CD4-positive, alpha-beta T cell (primary cell): ENCODE measurements around the gene TRAPPC13. TPM values are rescaled to one million over a fixed set of nuclear protein-coding genes. Genes with fewer than 3 reads are reported as not detected.
"Not testable (repeated sequence)": the region's sequence is repeated elsewhere in the genome, so short reads cannot be mapped to it uniquely, and the experiment has no call there.

ENCODE experiments used
- ATAC-seq: fragments of 200-7000 bp; cut with Tn5 transposase; one replicate; pipeline ENCODE4 v1.10.0; 2022; ENCODE audit warnings: mild to moderate bottlenecking; ENCODE audit not compliant: poor library complexity
- CTCF ChIA-PET: fragments of 350-600 bp; sonication (Branson Sonifier 250); formaldehyde crosslinking; loops from one replicate; lab custom pipeline; 2021; ENCODE audit warnings: antibody characterized with exemption, inconsistent platforms; lab: Charles Lee
- POLR2A ChIA-PET: fragments of 350-600 bp; sonication (Branson Sonifier 250); formaldehyde crosslinking; loops from one replicate; lab custom pipeline; 2021; ENCODE audit warnings: antibody characterized with exemption, inconsistent platforms; lab: Charles Lee
- DNase-seq, 14 experiments: peaks; one replicate each; pipeline ENCODE4 v3.0.0-alpha.2; 2013 to 2020; ENCODE audit warnings: mixed read lengths in 2 of 14
- H3K27ac ChIP-seq, 2 donors: one replicate each; pipeline versions ENCODE4 v1.5.1 to v1.7.0; 2013; ENCODE audit warnings: low read length in 2 of 2, low read depth in 1 of 2, mild to moderate bottlenecking in 1 of 2
- H3K27me3 ChIP-seq, 2 experiments: 1 replicate in 1 of 2; 2 replicates in 1 of 2; pipeline versions ENCODE4 v1.6.1 to v1.7.0; 2013; ENCODE audit warnings: low read length in 2 of 2, control low read depth in 1 of 2, mild to moderate bottlenecking in 1 of 2, moderate library complexity in 1 of 2; ENCODE audit not compliant: insufficient read depth in 2 of 2, control insufficient read depth in 1 of 2
- H3K36me3 ChIP-seq: one replicate; pipeline ENCODE4 v1.6.1; 2013; ENCODE audit warnings: low read length, control low read depth; ENCODE audit not compliant: insufficient read depth
- H3K4me1 ChIP-seq: one replicate; pipeline ENCODE4 v1.6.1; 2013; ENCODE audit warnings: low read length, control low read depth; ENCODE audit not compliant: insufficient read depth
- H3K4me3 ChIP-seq: one replicate; pipeline ENCODE4 v1.5.1; 2013; ENCODE audit warnings: mild to moderate bottlenecking, low read length, moderate library complexity
- H3K9me3 ChIP-seq, 2 experiments: 1 replicate in 1 of 2; 2 replicates in 1 of 2; pipeline versions ENCODE4 v1.6.1 to v1.7.0; 2013; ENCODE audit warnings: low read length in 2 of 2, mild to moderate bottlenecking in 2 of 2, control low read depth in 1 of 2, moderate library complexity in 1 of 2; ENCODE audit not compliant: control insufficient read depth in 1 of 2, insufficient read depth in 1 of 2
- H3K27ac Mint-ChIP-seq: one replicate; pipeline ENCODE4 v1.8.0; 2020; ENCODE audit warnings: mixed read lengths
- H3K27me3 Mint-ChIP-seq: one replicate; pipeline ENCODE4 v1.8.0; 2021; ENCODE audit warnings: mixed read lengths
- H3K36me3 Mint-ChIP-seq: one replicate; pipeline ENCODE4 v1.8.0; 2021; ENCODE audit warnings: low read depth, mixed read lengths
- H3K4me1 Mint-ChIP-seq: one replicate; pipeline ENCODE4 v1.8.0; 2021; ENCODE audit warnings: low read depth, mixed read lengths
- H3K4me3 Mint-ChIP-seq: one replicate; pipeline ENCODE4 v1.8.0; 2020; ENCODE audit warnings: mild to moderate bottlenecking, mixed read lengths
- H3K9me3 Mint-ChIP-seq: one replicate; pipeline ENCODE4 v1.8.0; 2020; ENCODE audit warnings: mixed read lengths
- CTCF ChIP-seq: fragments of 200-600 bp; IDR thresholded peaks from one replicate; pipeline ENCODE4 v1.8.0; 2022; ENCODE audit warnings: antibody characterized with exemption, mild to moderate bottlenecking
- intact Hi-C, 2 experiments: fragments of 100-400 bp; cut with DNase I in 1 of 2; cut with micrococcal nuclease in 1 of 2; formaldehyde crosslinking; loops; one replicate each; pipeline versions ENCODE4 v1.15.1 to v1.9.0; 2023 to 2025; cut with DNase I, micrococcal nuclease
- total RNA-seq, 174 experiments: library from RNA in 2 of 174; stranded (reverse) in 2 of 174; gene quantifications; one replicate each; pipeline ENCODE4 v1.2.3 and lab custom pipeline; 2021 to 2026

Gene TRAPPC13
- total RNA-seq, 2 experiments from 2014 or later: 11.2 to 14.4 TPM

DNA sequence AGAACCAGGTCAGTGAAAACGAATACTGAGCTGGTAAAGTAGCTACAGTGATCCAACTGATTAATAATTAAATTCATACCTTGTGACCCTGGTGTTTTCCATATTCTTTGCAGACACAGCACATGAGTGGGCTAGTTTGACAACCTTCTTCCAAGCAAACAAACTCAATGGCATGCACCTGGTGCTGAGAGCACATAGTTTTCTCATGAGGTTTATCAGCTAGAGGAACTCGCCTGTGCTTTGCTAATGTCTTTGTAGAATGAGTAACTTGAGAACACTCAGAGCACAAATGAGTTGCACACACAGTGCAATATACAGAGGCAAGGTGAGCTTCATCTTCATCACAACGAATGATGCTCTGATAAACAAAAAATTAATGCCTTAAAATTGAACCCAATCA is 13.3 kb upstream of the TRAPPC13 start:
- no peak for TF ChIP-seq CTCF
- H3K9me3 Mint-ChIP-seq: no peaks in the 10 kb centered on the region
- ChIA-PET POLR2A (interaction anchor here (0.7 to 1.2 kb wide), 4 partner anchors 8 to 843 kb away, joined by 3 read pairs; partner anchors contain the start of genes CENPK, PPWD1 and SREK1IP1), CTCF (no interaction called here)
- DNase-seq: no peak
- intact Hi-C loops: no loop called here
- no peaks in the 10 kb centered on the region for H3K27me3 Mint-ChIP-seq
- no peaks in the 10 kb centered on the region for H3K27me3 ChIP-seq
- H3K36me3 ChIP-seq: peaks cover 88% of the 10 kb centered on the region
- H3K27ac ChIP-seq: no peak overlapping the region
- H3K4me3 ChIP-seq: no peak overlapping the region
- H3K4me1 ChIP-seq: no peaks in the 10 kb centered on the region
- ATAC-seq: no peak
- H3K27ac Mint-ChIP-seq: no peak overlapping the region
- peaks cover 88% of the 10 kb centered on the region for H3K36me3 Mint-ChIP-seq
- no peak overlapping the region for H3K4me3 Mint-ChIP-seq
- no peaks in the 10 kb centered on the region for H3K9me3 ChIP-seq
- H3K4me1 Mint-ChIP-seq: peaks cover 10% of the 10 kb centered on the region

DNA sequence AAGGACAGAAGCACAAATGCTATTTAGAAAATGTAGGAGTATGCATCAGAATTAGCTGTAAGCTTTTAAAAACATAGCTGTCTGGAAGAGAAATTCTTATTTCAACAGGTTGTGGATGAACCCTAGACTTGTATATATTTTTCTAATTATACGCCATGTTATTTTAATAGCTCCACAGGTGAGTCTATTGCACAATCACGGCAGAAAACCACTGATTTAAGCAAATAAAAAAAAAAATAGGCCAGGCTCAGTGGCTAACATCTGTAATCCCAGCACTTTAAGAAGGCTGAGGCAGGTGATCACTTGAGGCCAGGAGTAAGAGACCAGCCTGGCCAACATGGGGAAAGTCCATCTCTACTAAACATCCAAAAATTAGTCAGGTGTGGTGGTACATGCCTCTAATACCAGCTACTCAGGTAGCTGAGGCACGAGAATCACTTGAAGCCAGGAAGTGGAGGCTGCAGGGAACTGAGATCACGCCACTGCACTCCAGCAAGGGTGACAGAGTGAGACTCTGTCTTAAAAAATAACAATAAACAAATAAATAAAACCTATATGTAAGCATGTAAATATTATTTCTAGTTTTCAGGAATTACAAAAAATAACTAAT is 12.4 kb upstream of the TRAPPC13 start:
- intact Hi-C loops: no loop called here
- H3K27ac Mint-ChIP-seq: no peak overlapping the region
- H3K27me3 ChIP-seq: no peaks in the 10 kb centered on the region
- DNase-seq (no peak), ATAC-seq (no peak)
- no peaks in the 10 kb centered on the region for H3K9me3 ChIP-seq
- no peak overlapping the region for H3K4me3 ChIP-seq
- H3K27me3 Mint-ChIP-seq: no peaks in the 10 kb centered on the region
- ChIA-PET CTCF (no interaction called here), POLR2A (interaction anchor here (0.6 to 1.4 kb wide), 4 partner anchors 7 to 126 kb away, joined by 3 to 6 read pairs (median 3); partner anchors contain the start of genes CENPK and PPWD1)
- no peak overlapping the region for H3K27ac ChIP-seq
- H3K4me1 ChIP-seq: no peaks in the 10 kb centered on the region
- peaks cover 88% of the 10 kb centered on the region for H3K36me3 ChIP-seq
- no peak for TF ChIP-seq CTCF
- H3K4me3 Mint-ChIP-seq: no peak overlapping the region
- peaks cover 84% of the 10 kb centered on the region for H3K36me3 Mint-ChIP-seq
- H3K4me1 Mint-ChIP-seq: peaks cover 10% of the 10 kb centered on the region
- no peaks in the 10 kb centered on the region for H3K9me3 Mint-ChIP-seq

GRCh38 chr5:65620021-65620420 is 4.8 kb upstream of the TRAPPC13 start:
- H3K36me3 ChIP-seq: peaks cover 28% of the 10 kb centered on the region
- ChIA-PET POLR2A (interaction anchor here (0.7 kb wide), 1 partner anchor 8 kb away, joined by 3 read pairs; no protein-coding TSS in a partner anchor), CTCF (no interaction called here)
- no peak overlapping the region for H3K27ac Mint-ChIP-seq
- no peak overlapping the region for H3K4me3 ChIP-seq
- intact Hi-C loops: no loop called here
- H3K36me3 Mint-ChIP-seq: peaks cover 56% of the 10 kb centered on the region
- H3K4me1 ChIP-seq: peaks cover 14% of the 10 kb centered on the region
- no peak for ATAC-seq
- no peak overlapping the region for H3K4me3 Mint-ChIP-seq
- H3K27ac ChIP-seq: no peak overlapping the region
- no peak for DNase-seq
- no peaks in the 10 kb centered on the region for H3K27me3 ChIP-seq
- no peak for TF ChIP-seq CTCF
- peaks cover 65% of the 10 kb centered on the region for H3K4me1 Mint-ChIP-seq
- no peaks in the 10 kb centered on the region for H3K9me3 Mint-ChIP-seq
- no peaks in the 10 kb centered on the region for H3K27me3 Mint-ChIP-seq
- H3K9me3 ChIP-seq: no peaks in the 10 kb centered on the region

GRCh38 chr5:65621961-65622360 is 2.9 kb upstream of the TRAPPC13 start:
- H3K27ac Mint-ChIP-seq: peak overlapping the region; percentile 99
- intact Hi-C loops: loop anchor here in 1 of 2 experiments (2.0 kb wide), 1 partner anchor 57 kb away; no protein-coding TSS in a partner anchor
- POLR2A ChIA-PET: interaction anchor here (0.8 to 1.2 kb wide), 2 partner anchors 36 to 59 kb away, joined by 3 read pairs; partner anchors contain the start of genes CENPK and PPWD1
- DNase-seq, H3K27me3 Mint-ChIP-seq, H3K9me3 ChIP-seq, H3K27ac ChIP-seq, ATAC-seq, H3K27me3 ChIP-seq, CTCF ChIA-PET, H3K4me3 ChIP-seq, H3K9me3 Mint-ChIP-seq: not testable (repeated sequence)
- Histone ChIP-seq H3K4me1 (peaks cover 29% of the 10 kb centered on the region), H3K36me3 (peaks cover 11% of the 10 kb centered on the region)
- H3K36me3 Mint-ChIP-seq: peaks cover 53% of the 10 kb centered on the region
- H3K4me1 Mint-ChIP-seq: peaks cover 68% of the 10 kb centered on the region
- H3K4me3 Mint-ChIP-seq: peak overlapping the region; percentile 99
